Measurements from ENCODE around the gene ACTMAP. TPM values are rescaled to one million over a fixed set of nuclear protein-coding genes. Genes with fewer than 3 reads are reported as not detected.

Gene ACTMAP
- polyA plus RNA-seq, 1 of the 3 experiments (the other 2 are of a cell fraction): 6.4 TPM

DNA sequence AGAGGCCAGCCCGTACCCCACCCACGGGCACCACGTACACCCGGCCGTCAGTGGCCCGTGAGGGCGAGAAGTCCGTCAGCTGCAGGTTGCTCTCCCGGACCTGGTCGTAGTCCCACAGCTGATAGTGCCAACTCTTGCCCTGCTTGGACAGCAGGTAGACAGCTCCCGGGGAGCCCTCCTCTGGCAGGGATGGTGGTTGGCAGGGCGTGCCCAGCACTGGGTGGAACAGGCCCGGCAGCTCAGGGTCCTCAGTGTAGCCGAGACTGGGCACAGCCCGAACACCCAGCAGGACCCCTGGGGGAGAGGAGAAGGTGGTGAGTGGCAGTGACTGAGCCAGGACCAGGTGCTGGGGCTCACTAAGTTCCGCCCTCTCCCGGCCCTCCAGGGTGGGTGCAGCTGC, 7.8 kb downstream of the ACTMAP start:
- H4K20me1 ChIP-seq (ENCODE audit: insufficient read depth): no peaks in the 10 kb centered on the region
- peaks cover 3 to 4% of the 10 kb centered on the region in 2 experiments for H3K36me3 ChIP-seq (replicated peaks in 1 of 2; ENCODE audit: control insufficient read depth in 1 of 2, insufficient read depth in 2 of 2, low read length in 1 of 2)
- H3K79me2 ChIP-seq (ENCODE audit: insufficient read depth): no peaks in the 10 kb centered on the region
- H3F3A ChIP-seq (replicated peaks; ENCODE audit: insufficient read depth): no peaks in the 10 kb centered on the region
- H3K27me3 ChIP-seq (ENCODE audit: insufficient read depth): no peaks in the 10 kb centered on the region
- no peak overlapping the region for H3K4me3 ChIP-seq (ENCODE audit: low read depth in 2 of 2, low read length in 1 of 2)
- H3K4me2 ChIP-seq: no peak overlapping the region
- no peaks in the 10 kb centered on the region for H3K9me2 ChIP-seq
- H3K9me3 ChIP-seq: no peaks in the 10 kb centered on the region
- TF ChIP-seq SMC3 (IDR thresholded peaks at IDR 0.05; ENCODE audit: low read depth, low read length): no peak
- no peak for TF ChIP-seq JUND (IDR thresholded peaks at IDR 0.05)
- no peak for TF ChIP-seq SIN3A (IDR thresholded peaks at IDR 0.05; ENCODE audit: borderline replicate concordance, low read depth, low read length)
- TF ChIP-seq, protein P1, sequence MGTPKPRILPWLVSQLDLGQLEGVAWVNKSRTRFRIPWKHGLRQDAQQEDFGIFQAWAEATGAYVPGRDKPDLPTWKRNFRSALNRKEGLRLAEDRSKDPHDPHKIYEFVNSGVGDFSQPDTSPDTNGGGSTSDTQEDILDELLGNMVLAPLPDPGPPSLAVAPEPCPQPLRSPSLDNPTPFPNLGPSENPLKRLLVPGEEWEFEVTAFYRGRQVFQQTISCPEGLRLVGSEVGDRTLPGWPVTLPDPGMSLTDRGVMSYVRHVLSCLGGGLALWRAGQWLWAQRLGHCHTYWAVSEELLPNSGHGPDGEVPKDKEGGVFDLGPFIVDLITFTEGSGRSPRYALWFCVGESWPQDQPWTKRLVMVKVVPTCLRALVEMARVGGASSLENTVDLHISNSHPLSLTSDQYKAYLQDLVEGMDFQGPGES (IDR thresholded peaks at IDR 0.05; ENCODE audit: low read depth, low read length): no peak
- no peak for TF ChIP-seq EP300 (IDR thresholded peaks at IDR 0.05; ENCODE audit: borderline replicate concordance in 1 of 2, low read depth in 1 of 2, low read length in 1 of 2)
- no peak for TF ChIP-seq MEF2A (IDR thresholded peaks at IDR 0.05; ENCODE audit: borderline replicate concordance, low read depth)
- no peak for TF ChIP-seq GABPA (IDR thresholded peaks at IDR 0.05; ENCODE audit: low read depth)
- no peak for TF ChIP-seq MXI1 (IDR thresholded peaks at IDR 0.05; ENCODE audit: low read depth, low read length)
- no peak for TF ChIP-seq TEAD4 (IDR thresholded peaks at IDR 0.05; ENCODE audit: borderline replicate concordance, insufficient read depth)
- TF ChIP-seq, protein P2, sequence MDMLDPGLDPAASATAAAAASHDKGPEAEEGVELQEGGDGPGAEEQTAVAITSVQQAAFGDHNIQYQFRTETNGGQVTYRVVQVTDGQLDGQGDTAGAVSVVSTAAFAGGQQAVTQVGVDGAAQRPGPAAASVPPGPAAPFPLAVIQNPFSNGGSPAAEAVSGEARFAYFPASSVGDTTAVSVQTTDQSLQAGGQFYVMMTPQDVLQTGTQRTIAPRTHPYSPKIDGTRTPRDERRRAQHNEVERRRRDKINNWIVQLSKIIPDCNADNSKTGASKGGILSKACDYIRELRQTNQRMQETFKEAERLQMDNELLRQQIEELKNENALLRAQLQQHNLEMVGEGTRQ (IDR thresholded peaks at IDR 0.05; ENCODE audit: borderline replicate concordance, low read depth, low read length): no peak
- TF ChIP-seq, protein P3, sequence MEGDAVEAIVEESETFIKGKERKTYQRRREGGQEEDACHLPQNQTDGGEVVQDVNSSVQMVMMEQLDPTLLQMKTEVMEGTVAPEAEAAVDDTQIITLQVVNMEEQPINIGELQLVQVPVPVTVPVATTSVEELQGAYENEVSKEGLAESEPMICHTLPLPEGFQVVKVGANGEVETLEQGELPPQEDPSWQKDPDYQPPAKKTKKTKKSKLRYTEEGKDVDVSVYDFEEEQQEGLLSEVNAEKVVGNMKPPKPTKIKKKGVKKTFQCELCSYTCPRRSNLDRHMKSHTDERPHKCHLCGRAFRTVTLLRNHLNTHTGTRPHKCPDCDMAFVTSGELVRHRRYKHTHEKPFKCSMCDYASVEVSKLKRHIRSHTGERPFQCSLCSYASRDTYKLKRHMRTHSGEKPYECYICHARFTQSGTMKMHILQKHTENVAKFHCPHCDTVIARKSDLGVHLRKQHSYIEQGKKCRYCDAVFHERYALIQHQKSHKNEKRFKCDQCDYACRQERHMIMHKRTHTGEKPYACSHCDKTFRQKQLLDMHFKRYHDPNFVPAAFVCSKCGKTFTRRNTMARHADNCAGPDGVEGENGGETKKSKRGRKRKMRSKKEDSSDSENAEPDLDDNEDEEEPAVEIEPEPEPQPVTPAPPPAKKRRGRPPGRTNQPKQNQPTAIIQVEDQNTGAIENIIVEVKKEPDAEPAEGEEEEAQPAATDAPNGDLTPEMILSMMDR (IDR thresholded peaks at IDR 0.05): no peak
- 93% methylated on average over 5 of the region's 17 CpGs for WGBS (ENCODE audit: low lambda C conversion rate)
- POLR2A ChIA-PET: interaction anchor here (0.8 kb wide), 1 partner anchor 60 kb away, joined by 3 read pairs; no protein-coding TSS in a partner anchor
- no peak overlapping the region for H2AFZ ChIP-seq (ENCODE audit: low read depth)
- 0 out of 4 replicates have a peak, but pooled peaks cover 0 to 4% of the 10 kb centered on the region in 2 experiments for H3K4me1 ChIP-seq (ENCODE audit: control insufficient read depth in 1 of 2, insufficient read depth in 2 of 2, low read depth in 1 of 2, low read length in 1 of 2)
- no peak for DNase-seq
- CTCF ChIA-PET: interaction anchor here (0.8 to 3.3 kb wide), 3 partner anchors 64 to 108 kb away, joined by 3 to 10 read pairs (median 9); no protein-coding TSS in a partner anchor
- H3K27ac ChIP-seq (ENCODE audit: low read depth in 2 of 2, low read length in 1 of 2): no peak overlapping the region
- no peak overlapping the region for H3K9ac ChIP-seq

All from SK-N-SH (cell line).